Measurements from ENCODE around the gene CLEC4F.

GRCh38 chr2:70842401-70842800 lies 22.0 kb upstream of the CLEC4F start:
- TF ChIP-seq YY1 (IDR thresholded peaks at IDR 0.05; ENCODE audit: low read depth), result no peak
- no peak for TF ChIP-seq MAX (IDR thresholded peaks at IDR 0.05)
